Activated CD4-positive, alpha-beta T cell treated with anti-CD3 and anti-CD28 coated beads, Interleukin-2, amount 50 U/mL, for 1 hour (primary cell): ENCODE results near the gene TRIM13.
"Not testable (repeated sequence)": the region's sequence is repeated elsewhere in the genome, so short reads cannot be mapped to it uniquely, and the experiment has no call there.

Source experiments
- DNase-seq: peaks from one replicate; pipeline ENCODE4 v3.0.0-alpha.2; 2020

Gene TRIM13

DNA sequence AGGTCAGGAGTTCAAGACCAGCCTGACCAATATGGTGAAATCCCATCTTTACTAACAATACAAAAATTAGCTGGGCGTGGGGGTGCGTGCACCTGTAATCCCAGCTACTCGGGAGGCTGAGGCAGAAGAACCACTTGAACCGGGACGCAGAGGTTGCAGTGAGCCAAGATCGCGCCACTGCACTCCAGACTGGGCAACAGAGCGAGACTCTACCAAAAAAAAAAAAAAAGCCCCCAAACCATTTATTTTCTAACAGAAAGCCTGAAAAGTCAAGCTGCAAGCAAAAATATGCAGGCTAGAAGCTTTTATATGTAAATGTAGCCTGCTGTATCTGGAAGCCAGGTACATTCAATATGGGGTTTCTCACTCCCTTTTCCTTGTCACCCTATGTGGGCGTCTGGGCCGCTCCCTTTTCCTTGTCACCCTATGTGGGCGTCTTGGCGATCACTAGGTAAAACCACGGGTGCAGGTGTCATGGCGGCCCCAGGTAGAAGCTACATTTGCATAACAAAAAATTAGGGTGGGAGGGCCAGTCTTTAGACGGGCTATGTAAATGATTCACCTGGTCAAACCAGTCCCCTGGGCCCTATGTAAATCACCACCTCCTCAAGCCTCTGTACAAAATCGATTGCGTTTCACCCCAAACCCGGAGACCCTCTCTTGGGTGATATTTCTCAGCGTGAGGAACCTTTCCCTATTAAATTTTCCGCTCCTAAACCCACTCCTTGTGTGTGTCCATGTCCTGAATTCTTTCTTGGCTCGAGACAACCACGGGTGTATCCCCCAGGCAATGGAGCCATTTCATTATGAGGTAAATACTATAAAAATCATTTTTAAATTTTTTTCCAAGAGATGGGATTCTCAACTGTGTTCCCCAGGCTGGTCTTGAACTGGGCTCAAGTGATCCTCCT lies 2.1 kb downstream of the TRIM13 start:
- no peak for DNase-seq

DNA sequence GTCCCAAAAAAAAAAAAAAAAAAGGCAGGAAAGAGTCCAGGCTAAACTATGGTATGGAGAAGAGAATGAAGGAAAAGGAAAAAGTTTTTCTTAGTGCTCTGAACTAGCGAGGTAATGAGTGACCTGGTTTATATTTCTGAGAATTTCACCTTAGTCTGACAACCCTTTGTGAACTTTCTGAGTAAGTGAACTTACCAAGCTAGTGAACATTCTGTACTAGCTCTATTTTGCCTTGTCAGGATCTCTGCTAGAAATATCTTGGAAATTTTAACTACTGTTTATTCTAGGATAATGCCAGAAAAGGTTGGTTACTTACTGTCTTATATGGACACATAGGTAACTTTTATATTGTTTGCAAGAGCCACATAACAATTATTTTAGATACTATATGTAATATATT lies 4.4 kb downstream of the TRIM13 start:
- DNase-seq: no peak

DNA sequence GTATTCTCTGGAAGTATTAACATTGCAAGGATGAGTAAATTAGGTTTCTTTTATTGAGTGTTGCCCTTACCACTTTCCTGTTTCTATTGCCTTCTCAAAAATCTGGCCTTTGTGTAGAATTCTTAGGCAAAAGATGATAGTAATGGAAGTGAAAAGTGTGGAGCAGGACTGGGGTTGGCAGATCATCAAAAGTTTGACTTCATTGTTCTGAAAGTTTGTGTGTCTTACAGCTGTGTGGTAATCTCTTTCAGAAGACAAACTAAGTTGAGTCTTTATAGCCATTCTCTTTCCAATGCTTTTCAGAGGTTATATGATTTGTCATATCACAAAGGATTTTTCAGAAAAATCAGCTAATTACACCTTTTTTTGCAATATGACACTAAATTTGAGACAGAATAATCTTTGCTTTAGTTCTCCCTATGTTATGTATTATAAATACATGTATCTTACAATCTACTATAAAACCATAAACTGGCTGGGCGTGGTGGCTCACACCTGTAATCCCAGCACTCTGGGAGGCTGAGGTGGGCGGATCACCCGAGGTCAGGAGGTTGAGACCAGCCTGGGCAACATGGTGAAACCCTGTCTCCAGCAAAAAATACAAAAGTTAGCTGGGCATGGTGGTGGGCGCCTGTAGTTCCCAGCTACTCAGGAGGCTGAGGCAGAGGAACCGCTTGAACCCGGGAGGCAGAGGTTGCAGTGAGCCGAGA lies 9.7 kb downstream of the TRIM13 start:
- DNase-seq: no peak

DNA sequence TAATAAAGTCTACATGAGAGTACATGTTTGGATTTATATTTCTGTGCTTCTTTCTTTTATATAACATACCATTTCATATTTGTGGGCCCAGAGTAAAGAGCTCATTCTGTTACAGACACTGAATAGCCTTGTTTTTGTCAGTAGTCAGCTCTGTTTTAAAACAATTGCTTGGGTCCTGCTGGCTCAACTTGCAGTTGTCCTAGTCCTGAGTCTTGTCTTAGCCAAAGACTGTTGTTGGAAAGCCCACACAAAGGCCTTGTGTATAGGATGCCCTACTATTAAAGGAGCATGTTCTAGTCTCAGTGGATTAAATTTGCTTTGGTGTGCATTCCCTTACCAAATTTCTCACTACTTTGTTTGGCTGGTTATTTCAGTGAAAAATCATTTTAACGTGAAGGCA lies 14.6 kb downstream of the TRIM13 start:
- no peak for DNase-seq

DNA sequence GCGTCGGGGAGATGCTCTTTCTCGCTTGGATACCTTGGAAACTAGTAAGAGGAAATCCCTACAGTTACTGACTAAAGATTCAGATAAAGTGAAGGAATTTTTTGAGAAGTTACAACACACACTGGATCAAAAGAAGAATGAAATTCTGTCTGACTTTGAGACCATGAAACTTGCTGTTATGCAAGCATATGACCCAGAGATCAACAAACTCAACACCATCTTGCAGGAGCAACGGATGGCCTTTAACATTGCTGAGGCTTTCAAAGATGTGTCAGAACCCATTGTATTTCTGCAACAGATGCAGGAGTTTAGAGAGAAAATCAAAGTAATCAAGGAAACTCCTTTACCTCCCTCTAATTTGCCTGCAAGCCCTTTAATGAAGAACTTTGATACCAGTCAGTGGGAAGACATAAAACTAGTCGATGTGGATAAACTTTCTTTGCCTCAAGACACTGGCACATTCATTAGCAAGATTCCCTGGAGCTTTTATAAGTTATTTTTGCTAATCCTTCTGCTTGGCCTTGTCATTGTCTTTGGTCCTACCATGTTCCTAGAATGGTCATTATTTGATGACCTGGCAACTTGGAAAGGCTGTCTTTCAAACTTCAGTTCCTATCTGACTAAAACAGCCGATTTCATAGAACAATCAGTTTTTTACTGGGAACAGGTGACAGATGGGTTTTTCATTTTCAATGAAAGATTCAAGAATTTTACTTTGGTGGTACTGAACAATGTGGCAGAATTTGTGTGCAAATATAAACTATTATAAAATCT lies 15.7 kb downstream of the TRIM13 start:
- no peak for DNase-seq

DNA sequence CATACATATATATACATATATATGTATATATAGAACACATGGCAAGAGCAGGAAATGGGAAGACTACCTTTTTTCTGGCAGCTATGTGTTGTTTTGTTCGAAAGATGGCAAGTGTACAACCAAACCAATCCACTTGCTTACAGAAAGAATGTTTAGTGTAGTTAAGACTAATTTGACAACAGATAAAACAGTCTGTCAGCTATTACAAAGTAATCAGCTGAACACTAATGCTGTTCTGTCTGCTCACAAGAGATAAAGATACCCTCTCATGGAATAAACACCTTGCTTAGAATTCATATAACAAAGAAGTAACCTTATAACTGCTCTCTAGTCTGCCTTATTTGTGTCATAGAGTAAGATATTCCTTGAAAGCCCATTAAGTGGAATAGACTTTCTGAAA lies 17.5 kb downstream of the TRIM13 start:
- no peak for DNase-seq

DNA sequence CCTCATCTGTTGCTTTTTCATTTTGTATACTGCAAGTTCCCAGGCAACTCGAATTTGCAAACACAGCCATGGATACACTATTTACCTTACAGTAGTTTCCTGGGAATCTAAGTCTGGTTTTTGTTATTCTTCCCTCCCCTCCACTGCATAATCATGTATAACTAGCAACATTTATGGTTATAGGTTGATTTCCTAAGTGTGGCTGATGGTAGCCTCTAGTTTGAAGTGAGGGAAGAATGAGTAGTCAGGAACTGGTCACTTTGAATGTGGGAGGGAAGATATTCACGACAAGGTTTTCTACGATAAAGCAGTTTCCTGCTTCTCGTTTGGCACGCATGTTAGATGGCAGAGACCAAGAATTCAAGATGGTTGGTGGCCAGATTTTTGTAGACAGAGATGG lies 18.4 kb downstream of the TRIM13 start, which contains the start of gene KCNRG:
Gene KCNRG (plus strand): TSS at position 187 of the 400 bp plus-strand sequence. CDS start 50 bp downstream, at position 237.
- no peak for DNase-seq

DNA sequence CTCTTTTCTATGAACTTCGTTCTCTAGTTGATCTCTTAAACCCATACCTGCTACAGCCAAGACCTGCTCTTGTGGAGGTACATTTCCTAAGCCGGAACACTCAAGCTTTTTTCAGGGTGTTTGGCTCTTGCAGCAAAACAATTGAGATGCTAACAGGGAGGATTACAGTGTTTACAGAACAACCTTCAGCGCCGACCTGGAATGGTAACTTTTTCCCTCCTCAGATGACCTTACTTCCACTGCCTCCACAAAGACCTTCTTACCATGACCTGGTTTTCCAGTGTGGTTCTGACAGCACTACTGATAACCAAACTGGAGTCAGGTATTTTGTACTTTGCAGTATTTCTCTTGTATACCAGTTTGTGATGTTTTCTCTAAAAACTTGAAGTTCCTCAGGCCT lies 18.9 kb downstream of the TRIM13 start:
- no peak for DNase-seq

DNA sequence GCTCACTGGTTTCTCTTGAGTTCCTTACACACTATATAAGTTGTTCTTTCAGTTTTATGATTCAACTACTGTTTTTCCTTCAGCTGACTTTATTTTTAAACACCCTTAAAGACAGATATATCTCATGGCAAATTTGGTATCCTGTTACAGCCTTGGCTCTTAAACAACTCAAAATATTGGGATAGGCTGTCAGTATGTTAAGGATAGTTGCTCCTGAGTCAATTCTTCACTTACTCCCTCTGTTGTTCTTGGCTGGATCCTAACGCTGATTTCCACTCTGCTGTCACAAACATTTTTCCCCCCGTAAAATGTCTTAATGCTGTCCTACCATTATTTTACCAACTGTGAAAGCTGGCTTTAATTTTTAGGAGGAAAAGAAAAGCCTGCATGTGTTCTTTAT lies 19.6 kb downstream of the TRIM13 start:
- DNase-seq: no peak

DNA sequence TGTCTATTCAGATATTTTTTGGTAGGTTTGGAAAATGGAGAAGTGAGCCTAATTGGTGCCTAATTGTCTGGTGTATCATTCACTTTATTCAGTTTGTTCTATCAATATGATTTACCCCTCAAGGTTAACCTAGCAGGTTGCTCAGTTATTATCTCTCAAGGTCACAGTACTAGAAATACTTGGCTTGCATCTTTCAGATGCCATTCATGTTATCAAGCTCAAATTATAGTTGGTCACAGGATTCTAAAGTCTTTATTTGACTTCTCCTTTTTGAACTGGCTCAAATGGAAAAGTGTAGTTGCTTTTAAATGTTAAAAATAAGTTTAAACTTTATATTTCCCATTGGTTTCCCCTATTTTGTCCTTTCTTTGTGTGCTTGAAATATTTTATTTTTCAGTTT lies 21.0 kb downstream of the TRIM13 start:
- no peak for DNase-seq

DNA sequence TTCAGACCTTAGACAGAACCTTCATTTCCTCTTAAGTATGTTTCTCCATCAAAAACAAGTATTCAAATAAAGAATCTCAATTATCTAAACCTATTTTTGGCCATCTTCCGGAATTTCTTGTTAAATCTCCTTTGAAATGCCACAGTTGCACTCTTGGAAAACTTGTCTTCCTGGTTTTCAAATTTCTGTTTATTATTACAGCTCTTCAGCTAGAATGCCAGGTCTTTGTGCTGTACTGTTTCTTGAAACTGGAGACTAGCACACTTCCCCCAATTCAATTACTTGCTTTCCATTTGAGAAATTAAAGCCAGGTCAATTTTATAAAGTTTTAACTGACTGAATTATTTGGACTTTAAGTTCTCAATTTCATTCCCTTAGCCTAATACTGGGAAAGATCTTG lies 28.6 kb downstream of the TRIM13 start:
- no peak for DNase-seq

DNA sequence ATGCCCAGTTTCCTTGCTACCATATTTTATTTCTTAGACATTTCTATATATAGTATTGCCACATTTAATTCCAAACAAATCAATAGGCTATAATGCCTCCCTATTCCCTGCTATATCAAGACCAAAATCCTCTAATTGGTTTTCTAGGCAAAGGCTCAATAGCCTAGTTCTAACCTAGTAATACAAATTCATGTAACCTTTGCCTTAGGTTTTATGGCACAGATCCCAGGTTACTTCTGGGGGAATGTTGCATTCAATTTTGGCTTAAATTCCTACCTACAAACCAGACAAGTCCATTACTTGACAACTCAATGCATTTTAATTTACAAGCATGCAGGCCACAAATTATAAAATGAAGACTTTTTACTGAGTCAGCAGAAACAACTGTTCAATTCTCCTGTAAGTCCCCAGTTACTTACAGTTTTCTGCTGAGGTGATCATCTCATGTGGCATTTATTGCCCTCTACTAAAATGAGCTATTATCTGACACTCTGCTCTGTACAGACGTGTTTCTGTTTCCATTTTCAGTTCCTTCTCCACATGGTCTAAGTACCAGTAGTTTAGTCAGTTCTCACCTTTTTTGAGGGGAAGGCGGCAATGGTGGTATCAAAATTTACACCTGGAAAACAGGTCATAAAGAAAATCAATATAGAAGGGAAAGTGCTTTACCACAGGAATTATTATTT lies 30.1 kb downstream of the TRIM13 start:
- no peak for DNase-seq

DNA sequence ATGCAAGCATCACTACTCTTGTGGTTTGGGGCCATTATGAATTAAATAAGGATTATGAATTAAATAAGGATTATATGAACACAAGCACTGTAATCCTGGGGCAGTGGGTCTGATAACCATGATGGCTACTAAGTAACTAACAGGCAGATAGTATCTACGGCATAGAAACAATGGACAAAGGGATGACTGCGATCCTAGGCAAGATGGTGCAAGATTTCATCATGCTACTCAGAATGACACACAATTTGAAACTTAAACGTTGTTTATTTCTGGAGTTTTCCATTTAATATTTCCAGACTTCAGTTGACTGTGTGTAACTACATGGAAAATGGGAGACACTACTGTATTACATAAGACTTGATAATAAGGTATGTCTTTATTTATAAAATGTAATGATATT lies 33.5 kb downstream of the TRIM13 start:
- DNase-seq: no peak

DNA sequence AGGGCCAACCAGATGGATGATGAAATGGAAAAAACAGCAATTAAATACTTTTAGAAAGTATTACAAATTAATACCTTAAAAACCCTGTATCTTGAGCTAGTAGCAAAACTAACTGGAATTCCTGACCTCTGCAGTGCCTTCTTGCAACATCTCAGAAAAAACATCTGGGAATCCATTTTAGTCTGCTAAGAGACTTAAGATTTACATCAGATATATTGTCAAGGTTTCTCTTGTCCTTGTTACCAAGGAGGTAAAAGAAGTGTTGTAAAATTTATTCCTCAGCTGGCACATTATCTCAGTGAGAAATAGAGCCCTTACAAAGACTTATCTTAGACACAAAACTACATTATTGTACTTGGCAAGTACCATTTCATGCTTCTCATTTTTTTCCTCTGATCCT lies 36.9 kb downstream of the TRIM13 start:
- no peak for DNase-seq

DNA sequence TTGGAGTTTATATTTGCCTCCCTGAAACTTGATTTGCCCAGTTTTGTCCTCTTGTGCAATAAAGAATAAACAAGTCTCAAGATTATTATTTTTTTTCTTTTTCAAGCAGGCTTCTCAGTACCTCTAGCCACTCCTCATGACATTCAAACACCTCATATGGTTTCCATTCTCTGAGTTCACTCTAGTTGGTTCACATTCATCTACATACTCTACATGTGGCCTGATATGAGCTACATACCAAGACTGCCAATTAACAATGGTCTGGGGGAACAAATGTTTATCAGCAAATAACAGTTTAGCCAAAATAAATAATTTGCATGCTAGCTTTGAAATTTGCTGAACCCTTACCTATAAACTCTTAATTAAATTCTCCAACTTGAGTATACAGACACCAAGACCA lies 40.9 kb downstream of the TRIM13 start:
- DNase-seq: no peak

DNA sequence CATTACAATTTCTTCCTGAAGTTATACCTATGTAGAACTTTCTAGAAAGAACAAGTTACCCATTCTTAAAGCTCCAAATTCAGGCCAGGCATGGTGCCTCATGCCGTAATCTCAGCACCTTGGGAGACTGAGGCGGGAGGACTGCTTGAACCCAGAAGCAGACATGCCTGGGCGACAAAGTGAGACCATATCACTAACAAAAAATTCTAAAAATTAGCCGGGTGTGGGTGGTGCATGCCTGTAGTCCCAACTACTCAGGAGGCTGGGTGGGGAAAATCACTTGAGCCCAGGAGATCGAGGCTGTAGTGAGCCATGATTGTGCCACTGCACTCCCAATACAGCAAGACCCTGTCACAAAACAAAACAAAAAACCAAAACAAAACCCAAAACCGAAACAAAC lies 41.4 kb downstream of the TRIM13 start:
- no peak for DNase-seq

DNA sequence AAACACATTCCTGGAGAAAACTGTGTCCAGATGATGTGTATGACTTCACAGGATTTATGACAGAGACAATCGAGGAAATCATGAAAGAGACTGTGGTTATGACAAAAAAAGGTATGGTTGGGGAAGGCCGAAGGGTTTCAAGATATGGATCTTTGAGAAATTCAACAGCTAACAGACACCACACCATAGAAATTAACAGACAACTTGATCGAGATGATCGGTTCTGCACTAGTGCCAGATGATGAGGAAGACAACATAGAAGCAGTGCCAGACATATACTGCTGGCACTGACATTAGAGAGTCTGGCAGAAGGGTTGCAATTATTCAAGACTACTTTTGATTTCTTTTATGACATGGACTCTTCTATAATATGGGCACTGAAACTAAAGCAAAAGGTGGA lies 55.6 kb downstream of the TRIM13 start:
- no peak for DNase-seq

DNA sequence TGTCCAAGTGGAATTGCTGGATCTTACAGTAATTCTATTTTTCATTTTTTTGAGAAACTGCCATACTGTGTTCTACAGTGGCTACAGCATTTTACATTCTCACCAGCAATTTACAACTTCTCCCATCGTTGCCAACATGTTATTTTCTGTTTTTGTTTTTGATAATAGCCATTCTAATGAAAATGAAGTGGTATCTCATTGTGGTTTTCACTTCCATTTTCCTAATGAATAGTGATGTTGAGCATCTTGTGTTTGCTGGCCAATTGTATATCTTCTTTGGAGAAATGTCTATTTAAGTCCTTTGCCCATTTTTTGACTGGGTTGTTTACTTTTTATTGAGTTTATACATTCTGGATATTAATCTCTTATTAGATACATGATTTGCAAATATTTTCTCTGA lies 57.0 kb downstream of the TRIM13 start:
- no peak for DNase-seq

DNA sequence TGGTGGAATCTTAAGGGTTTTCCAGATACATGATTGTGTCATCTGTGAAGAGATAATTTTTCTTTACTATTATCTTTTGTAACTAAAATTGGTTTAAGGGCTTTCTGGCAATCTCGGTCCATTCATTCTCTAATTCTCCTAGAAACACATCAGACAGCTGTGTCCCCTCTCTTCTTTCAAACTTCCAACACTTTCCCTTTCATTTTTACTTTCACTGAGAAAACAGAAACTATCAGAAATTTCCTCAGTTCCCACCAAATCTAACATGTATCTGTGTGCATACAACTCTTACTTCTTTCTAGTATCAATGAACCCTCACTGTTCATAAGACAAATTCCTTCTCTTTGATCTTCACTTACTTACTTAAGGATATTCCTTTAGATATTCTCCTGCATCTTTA lies 58.6 kb downstream of the TRIM13 start:
- DNase-seq: no peak

DNA sequence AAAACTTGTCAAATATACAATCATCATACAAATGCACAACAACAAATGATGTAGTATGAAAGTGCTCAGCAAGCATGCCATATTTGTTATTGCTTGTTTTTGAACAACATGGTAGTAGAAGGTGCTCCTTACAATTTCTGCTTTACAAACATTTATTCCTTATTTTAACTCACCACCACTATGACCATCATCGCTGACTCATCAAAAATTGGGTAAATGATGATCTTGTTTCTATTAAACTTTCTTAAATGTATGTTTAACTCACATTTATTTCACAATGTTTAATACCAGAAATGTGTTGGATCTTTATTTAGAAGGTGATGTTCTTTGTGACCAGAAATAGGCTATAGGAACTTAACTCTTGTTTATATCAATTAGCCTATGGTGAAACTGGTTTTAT lies 63.9 kb downstream of the TRIM13 start:
- DNase-seq: no peak

DNA sequence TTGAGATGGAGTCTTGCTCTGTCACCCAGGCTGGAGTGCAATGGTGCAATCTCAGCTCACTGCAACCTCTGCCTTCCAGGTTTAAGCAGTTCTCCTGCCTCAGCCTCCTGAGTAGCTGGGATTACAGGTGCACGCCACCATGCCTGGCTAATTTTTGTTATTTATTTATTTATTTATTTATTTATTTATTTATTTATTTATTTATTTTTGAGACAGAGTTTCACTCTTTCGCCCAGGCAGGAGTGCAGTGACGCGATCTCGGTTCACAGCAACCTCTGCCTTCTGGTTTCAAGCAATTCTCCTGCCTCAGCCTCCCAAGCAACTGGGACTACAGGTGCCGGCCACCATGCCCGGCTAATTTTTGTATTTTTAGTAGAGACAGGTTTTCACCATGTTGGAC lies 65.5 kb downstream of the TRIM13 start:
- DNase-seq: not testable (repeated sequence)

DNA sequence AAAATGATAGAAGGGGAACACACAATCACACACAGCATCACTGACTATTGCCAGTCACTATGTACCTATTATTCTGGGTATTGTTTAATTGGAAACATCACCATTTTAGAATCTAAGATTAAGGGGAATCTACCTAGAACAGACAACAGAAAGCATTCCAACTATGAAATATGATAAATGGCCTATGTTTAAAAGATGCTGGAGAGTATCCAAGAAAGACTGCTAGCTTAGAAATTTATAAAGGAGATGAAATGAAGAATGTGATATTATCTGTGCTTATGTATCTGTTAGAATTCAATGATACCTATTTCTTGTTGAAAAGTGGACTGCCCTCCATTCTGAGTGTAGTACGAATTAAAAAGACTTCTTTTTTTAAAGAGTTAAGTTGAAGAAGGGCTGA lies 68.9 kb downstream of the TRIM13 start:
- DNase-seq: no peak
